Measurements from ENCODE around the gene SMC3.
"Not testable (repeated sequence)": the region's sequence is repeated elsewhere in the genome, so short reads cannot be mapped to it uniquely, and the experiment has no call there.

DNA sequence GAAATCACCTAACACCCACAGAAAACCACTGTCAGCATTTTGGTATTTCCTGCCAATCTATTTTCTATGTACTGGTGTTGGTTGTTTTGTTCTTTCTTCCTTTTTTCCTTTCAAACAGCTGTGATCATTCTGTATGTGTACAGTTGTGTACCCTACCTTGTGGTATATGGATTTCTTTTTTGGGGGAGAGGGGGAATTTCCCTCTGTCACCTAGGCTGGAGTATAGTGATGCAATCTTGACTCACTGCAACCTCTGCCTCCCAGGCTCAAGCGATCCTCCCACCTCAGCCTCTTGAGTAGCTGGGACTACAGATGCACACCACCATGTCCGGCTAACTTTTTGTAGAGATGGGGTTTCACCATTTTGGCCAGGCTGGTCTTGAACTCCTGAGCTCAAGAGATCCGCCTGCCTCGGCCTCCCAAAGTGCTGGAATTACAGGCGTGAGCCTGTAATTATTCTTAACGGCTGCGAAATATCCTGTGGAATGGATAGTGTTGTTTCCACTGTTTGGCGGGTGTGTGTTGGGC lies 38.4 kb upstream of the SMC3 start:
- TF ChIP-seq, protein P1, sequence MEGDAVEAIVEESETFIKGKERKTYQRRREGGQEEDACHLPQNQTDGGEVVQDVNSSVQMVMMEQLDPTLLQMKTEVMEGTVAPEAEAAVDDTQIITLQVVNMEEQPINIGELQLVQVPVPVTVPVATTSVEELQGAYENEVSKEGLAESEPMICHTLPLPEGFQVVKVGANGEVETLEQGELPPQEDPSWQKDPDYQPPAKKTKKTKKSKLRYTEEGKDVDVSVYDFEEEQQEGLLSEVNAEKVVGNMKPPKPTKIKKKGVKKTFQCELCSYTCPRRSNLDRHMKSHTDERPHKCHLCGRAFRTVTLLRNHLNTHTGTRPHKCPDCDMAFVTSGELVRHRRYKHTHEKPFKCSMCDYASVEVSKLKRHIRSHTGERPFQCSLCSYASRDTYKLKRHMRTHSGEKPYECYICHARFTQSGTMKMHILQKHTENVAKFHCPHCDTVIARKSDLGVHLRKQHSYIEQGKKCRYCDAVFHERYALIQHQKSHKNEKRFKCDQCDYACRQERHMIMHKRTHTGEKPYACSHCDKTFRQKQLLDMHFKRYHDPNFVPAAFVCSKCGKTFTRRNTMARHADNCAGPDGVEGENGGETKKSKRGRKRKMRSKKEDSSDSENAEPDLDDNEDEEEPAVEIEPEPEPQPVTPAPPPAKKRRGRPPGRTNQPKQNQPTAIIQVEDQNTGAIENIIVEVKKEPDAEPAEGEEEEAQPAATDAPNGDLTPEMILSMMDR (IDR thresholded peaks at IDR 0.05 in 2 of 3, conservative IDR thresholded peaks at IDR 0.05 in 1 of 3; ENCODE audit: borderline replicate concordance in 1 of 3, insufficient read depth in 1 of 3, low read depth in 2 of 3, low read length in 2 of 3): not testable (repeated sequence)
- not testable (repeated sequence) for TF ChIP-seq SP1 (IDR thresholded peaks at IDR 0.05; ENCODE audit: low read depth); POLR2A (IDR thresholded peaks at IDR 0.05; ENCODE audit: borderline replicate concordance, extremely low read depth, insufficient read depth, insufficient read length); TCF7L2 (IDR thresholded peaks at IDR 0.05; ENCODE audit: borderline replicate concordance, extremely low read depth, insufficient read depth, insufficient read length); POLR2AphosphoS5 (IDR thresholded peaks at IDR 0.05; ENCODE audit: low read depth, low read length); EZH2 (IDR thresholded peaks at IDR 0.05)
- TF ChIP-seq, protein P2, sequence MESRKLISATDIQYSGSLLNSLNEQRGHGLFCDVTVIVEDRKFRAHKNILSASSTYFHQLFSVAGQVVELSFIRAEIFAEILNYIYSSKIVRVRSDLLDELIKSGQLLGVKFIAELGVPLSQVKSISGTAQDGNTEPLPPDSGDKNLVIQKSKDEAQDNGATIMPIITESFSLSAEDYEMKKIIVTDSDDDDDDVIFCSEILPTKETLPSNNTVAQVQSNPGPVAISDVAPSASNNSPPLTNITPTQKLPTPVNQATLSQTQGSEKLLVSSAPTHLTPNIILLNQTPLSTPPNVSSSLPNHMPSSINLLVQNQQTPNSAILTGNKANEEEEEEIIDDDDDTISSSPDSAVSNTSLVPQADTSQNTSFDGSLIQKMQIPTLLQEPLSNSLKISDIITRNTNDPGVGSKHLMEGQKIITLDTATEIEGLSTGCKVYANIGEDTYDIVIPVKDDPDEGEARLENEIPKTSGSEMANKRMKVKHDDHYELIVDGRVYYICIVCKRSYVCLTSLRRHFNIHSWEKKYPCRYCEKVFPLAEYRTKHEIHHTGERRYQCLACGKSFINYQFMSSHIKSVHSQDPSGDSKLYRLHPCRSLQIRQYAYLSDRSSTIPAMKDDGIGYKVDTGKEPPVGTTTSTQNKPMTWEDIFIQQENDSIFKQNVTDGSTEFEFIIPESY (IDR thresholded peaks at IDR 0.05; ENCODE audit: extremely low read depth, insufficient replicate concordance, low read length): not testable (repeated sequence)
- TF ChIP-seq, protein P3, sequence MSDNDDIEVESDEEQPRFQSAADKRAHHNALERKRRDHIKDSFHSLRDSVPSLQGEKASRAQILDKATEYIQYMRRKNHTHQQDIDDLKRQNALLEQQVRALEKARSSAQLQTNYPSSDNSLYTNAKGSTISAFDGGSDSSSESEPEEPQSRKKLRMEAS (IDR thresholded peaks at IDR 0.05): not testable (repeated sequence)

Data from HCT116 (cell line).